Measurements from ENCODE around the gene SURF6.

DNA sequence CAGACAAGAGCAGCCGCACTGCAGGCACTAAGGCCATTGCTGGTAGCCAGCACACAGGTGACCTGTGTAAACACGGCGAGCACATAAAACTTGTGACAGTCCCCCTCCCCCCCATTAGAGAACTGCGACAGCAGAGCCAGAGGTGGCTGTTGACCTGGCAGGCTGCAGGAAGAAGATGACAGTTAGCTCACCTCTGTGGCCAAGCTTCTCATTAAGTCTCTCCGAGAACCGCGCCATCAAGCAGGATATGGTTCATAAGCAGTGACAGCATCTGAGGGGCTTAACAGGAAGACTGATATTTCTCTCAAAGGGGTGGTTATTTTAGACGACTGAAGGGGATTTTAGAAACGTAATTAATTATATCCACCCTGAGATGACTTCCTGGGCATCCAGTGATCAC, 34.7 kb upstream of the SURF6 start:
- TF ChIP-seq EZH2 (IDR thresholded peaks at IDR 0.05; ENCODE audit: low read depth) = no peak
- TF ChIP-seq, protein P1, sequence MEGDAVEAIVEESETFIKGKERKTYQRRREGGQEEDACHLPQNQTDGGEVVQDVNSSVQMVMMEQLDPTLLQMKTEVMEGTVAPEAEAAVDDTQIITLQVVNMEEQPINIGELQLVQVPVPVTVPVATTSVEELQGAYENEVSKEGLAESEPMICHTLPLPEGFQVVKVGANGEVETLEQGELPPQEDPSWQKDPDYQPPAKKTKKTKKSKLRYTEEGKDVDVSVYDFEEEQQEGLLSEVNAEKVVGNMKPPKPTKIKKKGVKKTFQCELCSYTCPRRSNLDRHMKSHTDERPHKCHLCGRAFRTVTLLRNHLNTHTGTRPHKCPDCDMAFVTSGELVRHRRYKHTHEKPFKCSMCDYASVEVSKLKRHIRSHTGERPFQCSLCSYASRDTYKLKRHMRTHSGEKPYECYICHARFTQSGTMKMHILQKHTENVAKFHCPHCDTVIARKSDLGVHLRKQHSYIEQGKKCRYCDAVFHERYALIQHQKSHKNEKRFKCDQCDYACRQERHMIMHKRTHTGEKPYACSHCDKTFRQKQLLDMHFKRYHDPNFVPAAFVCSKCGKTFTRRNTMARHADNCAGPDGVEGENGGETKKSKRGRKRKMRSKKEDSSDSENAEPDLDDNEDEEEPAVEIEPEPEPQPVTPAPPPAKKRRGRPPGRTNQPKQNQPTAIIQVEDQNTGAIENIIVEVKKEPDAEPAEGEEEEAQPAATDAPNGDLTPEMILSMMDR (conservative IDR thresholded peaks at IDR 0.05) = no peak
